EL (cell line): ENCODE results near the gene RGS17.
A peak's percentile ranks its signal among the peaks of the same experiment; 100 is the strongest.
"Not testable (repeated sequence)": the region's sequence is repeated elsewhere in the genome, so short reads cannot be mapped to it uniquely, and the experiment has no call there.

Experiments used
- DNase-seq: peaks from one replicate; pipeline ENCODE4 v3.0.0-alpha.2; 2016

Gene RGS17

DNA sequence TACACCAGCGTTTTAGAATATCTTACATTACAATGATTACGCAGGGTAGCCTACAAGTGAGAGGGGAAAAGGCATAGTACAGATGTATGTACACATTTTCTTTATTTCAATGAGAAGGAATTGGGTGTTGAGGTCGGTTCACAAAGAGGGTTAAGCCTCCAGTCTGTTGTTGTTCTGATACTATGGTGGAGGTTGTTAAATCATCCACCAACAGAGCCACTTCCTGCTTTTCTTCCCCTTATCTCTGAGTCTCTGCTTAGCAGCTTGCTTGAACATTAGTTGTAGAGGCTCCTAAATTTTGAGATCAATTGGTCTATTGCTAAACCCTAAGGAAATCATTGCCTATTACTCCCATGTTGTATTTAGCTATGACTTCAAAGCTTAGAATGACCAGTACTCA, 7.3 kb downstream of the RGS17 start:
- no peak for DNase-seq

DNA sequence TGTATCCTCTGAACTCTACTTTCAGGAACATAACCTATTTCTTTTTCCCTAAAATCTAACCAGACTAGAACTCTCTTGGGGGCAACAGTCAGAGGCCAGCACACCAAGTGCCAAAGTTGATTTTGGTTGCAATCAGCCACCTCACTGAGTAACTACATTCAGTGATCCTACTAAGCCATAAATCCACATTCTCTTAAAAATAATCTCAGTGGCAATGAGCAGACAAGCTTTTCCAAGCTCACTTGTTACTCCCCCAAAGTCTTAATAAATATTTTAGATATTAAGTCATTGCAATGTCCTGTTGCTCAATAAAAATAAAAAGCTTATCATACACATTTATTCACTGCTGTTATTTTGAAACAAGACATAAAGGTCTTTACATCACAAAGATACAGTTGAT, 9.8 kb downstream of the RGS17 start:
- DNase-seq = no peak

- peak; percentile 68 for DNase-seq
Observed at GRCh38 chr6:153117986-153118879, 12.8 kb downstream of the RGS17 start.

DNA sequence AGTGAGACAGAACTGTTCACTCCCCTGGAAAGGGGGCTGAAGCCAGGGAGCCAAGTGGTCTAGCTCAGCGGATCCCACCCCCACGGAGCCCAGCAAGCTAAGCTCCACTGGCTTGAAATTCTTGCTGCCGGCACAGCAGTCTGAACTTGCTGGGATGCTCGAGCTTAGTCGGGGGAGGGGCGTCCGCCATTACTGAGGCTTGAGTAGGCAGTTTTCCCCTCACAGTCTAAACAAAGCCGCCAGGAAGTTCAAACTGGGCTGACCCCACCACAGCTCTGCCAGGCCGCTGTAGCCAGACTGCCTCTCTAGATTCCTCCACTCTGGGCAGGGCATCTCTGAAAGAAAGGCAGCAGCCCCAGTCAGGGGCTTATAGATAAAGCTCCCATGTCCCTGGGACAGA, 20.0 kb downstream of the RGS17 start:
- DNase-seq = not testable (repeated sequence)

GRCh38 chr6:153110612-153111011, 20.5 kb downstream of the RGS17 start:
- DNase-seq = not testable (repeated sequence)

DNA sequence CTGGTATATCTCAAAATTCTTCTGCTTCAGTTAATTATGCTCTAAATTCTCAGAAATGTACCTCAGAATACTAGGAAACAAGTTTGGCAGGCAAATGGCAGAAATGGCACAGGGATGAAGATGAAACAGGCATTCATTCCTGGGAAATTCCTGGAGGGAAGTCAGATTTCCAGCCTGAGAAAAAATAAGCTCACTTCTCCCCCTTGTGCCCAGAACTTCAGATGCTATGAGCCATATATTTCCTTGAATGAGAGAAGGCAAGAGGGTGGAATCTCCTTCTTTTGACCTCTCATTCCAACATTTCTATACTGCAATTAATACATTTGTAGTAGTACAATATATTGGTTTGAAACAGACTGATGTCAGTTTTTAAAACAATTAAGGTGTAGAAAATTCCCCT, 22.8 kb downstream of the RGS17 start:
- peak; percentile 27 for DNase-seq

- DNase-seq = no peak
Observed at GRCh38 chr6:153106021-153106420, 25.1 kb downstream of the RGS17 start.

- no peak for DNase-seq
Observed at GRCh38 chr6:153104220-153104619, 26.9 kb downstream of the RGS17 start.

GRCh38 chr6:153103319-153103655, 27.8 kb downstream of the RGS17 start:
- no peak for DNase-seq

- DNase-seq = no peak
Observed at GRCh38 chr6:153102605-153103318, 28.3 kb downstream of the RGS17 start.

DNA sequence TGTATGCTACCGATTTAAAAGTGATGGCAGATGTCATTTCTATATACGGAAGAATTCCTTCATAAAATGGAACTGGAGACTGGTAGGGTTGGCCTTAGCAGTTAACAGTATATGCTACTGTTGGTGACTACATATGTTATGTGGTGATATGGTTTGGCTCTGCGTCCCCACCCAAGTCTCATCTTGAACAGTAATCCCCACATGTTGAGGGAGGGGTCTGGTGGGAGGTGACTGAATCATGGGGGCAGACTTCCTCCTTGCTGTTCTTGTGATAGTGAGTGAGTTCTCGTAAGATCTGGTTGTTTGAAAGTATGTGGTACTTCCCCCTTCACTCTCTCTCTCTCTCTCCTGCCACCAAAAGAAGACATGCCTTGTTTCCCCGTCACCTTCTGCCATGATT, 29.6 kb downstream of the RGS17 start:
- no peak for DNase-seq

- DNase-seq = no peak
Observed at GRCh38 chr6:153099636-153100035, 31.4 kb downstream of the RGS17 start.

- no peak for DNase-seq
Observed at GRCh38 chr6:153096792-153097191, 34.3 kb downstream of the RGS17 start.

GRCh38 chr6:153096031-153096430, 35.1 kb downstream of the RGS17 start:
- DNase-seq = no peak

DNA sequence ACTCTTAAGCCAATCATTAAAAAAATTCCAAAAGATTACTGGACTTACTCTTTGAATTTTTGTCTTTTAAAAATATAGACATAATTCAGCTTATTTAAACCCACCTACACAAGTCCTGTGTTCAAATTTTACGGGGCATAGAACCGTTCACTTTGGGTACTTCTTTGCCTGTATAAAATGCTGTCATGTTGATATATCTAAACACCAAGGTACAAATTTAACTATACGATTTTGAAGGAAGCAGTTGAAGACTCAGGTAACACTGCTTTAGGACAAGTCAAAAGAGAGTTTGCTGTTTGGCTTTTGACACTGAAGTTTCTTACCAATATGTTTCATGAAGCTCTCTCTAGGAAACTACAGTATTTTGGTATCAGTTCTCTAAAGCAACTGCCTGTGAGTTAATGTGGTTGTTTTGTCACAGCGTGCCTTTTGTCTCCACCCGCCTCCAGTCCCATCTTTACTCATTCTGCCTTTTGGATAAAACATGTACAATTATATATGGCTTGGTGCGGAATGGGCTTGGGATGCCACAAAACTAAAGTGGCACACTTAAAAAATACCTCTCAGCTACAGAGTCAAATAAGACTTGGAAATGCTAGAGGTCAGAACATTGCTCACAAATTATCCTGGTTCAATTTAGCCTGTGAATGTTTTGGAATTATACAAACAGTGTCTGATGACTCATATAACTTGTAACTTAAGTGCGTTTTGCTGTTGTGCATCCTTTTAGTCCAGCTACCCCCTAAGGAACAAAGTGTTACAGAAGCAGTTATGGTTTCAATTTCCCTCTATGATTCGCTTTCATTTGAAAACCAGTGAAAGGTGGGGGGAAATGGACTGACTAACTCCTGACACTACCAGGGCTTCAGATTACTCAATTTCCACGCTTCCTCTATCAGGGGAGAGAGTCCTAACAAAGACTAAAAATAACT, 38.7 kb downstream of the RGS17 start:
- peak; percentile 68 for DNase-seq

GRCh38 chr6:153090241-153090930, 40.7 kb downstream of the RGS17 start:
- peak; percentile 77 for DNase-seq

DNA sequence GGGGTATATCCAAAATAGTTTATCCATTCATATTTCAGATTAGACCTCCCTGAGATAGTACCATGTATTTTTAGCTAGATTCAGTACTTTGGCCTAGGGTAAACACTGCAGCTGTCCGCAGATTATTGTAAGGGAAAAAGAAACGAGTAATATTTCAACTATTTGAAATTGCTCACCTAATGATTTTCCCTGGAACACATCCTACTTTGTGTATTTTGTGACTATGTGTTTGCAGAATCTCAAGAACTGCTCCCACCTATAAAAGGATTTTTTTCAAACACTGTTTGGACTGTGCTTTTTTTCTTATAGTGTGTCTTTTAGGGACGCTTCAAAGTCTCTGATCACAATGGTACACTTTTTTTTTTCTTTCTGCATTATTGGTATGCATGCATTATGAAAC, 42.3 kb downstream of the RGS17 start:
- no peak for DNase-seq

DNA sequence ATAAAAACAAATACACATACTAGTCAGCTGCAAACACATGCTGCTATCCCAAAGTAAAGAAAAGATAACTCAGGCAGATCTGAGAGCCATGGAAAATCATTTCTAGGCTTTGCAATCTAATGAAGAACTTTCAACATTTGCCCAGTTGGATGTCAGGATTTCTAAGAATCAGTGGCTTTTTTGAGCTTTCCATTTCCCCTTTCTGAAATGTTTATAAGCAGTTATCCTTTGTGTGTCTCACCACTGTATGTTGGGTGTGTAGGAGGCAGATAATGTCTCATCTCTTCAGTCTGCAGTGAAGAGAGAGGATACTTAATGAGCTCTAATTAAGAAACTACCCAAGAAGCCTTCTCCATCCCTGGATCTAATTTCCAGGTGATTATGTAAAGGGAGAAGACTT, 43.6 kb downstream of the RGS17 start:
- DNase-seq = no peak

GRCh38 chr6:153086225-153086990, 44.7 kb downstream of the RGS17 start:
- DNase-seq = no peak

GRCh38 chr6:153085239-153085638, 45.8 kb downstream of the RGS17 start:
- DNase-seq = no peak

- peak; percentile 4 for DNase-seq
Observed at GRCh38 chr6:153084393-153084792, 46.7 kb downstream of the RGS17 start.

DNA sequence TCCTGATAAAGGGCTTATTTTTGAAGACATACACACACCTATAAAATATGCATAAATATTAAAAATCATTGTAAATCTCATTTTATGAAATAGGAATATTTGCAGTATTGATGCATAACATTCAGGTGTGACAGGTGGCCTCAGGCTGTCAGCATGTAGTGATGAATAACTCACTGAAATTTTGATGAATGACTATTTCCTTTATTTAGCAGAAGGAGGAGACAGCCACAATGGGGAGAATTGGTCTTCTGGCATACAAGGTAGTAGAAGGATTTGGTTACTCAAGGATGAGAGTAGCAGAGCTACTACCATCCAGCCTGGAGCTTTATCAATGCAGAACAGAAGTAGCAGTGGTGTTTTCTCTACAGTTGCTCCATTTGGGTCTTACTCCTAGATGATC, 47.2 kb downstream of the RGS17 start:
- DNase-seq = no peak
